ENCODE data around the gene PCSK7. TPM values are rescaled to one million over a fixed set of nuclear protein-coding genes. Genes with fewer than 3 reads are reported as not detected.

The PCSK7 gene
- total RNA-seq, 1 experiment from 2014 or later = 30.0 TPM

DNA sequence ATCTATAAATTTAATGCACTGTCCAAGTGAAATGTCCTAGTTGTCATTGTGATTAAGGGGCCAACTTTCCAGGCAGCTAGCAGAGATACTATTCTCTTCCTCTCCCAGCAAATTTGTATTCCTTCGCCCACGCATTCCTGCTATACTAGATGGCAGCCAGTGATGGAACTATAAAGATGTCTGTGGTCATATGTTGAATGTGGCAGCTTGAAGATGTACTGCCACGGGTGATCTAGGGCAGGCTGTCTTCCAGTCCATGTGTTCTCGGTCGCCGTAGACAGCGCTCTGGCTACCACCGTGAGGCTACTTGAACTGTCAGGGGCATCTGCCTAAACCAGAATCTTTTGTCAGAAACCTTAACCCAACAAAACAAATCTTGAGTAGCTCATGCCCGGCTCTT, 61.7 kb downstream of the PCSK7 start:
- Histone ChIP-seq H3K9me2 (ENCODE audit: insufficient read depth) (no peaks in the 10 kb centered on the region), H3K79me2 (ENCODE audit: insufficient read depth, low read length) (peaks cover 14% of the 10 kb centered on the region)

DNA sequence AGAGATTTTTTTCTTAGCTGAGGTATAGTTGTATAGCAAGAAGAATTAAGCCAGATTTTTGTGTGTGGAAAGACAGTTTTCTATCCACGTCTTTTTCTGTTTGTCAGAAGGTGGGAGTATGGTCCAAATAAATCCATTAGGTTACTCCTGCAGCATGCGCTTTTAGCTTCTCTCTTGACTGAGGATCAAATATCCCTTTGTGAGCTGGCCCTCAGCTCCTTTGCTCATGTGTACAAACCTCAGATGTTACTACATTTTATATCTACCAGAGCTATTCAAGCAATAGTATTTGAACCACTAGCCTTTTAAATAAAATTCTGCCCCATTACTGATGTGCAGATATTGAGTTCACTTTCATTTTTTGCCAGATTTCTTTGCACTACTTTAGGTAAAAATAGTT, 62.1 kb downstream of the PCSK7 start:
- ChIA-PET POLR2A (no interaction called here), RAD21 (ENCODE audit: low non-redundant PET in 1 of 2, low total read pairs in 2 of 2, uncharacterized antibody in 2 of 2, unreplicated experiment in 2 of 2) (no interaction called here), CTCF (no interaction called here)
- Histone ChIP-seq H3K9me2 (ENCODE audit: insufficient read depth) (no peaks in the 10 kb centered on the region), H2AFZ (ENCODE audit: low read depth, low read length, poor library complexity, severe bottlenecking) (no peak overlapping the region), H3K9me3 (ENCODE audit: control insufficient read depth in 1 of 2, insufficient read depth in 1 of 2, low read depth in 1 of 2, low read length in 2 of 2) (no peaks in the 10 kb centered on the region), H3K79me2 (ENCODE audit: insufficient read depth, low read length) (peaks cover 15% of the 10 kb centered on the region), H3K4me2 (ENCODE audit: low read length) (no peak overlapping the region), H4K20me1 (ENCODE audit: insufficient read depth) (0 out of 2 replicates have a peak, but pooled peaks cover 6% of the 10 kb centered on the region), H3K36me3 (ENCODE audit: control insufficient read depth in 1 of 2, insufficient read depth in 2 of 2, low read length in 2 of 2) (peaks cover 20 to 37% of the 10 kb centered on the region in 2 experiments; a peak in 3 of 4 replicates), H3K4me3 (replicated peaks in 1 of 2; ENCODE audit: low read depth in 1 of 2, low read length in 2 of 2) (no peak overlapping the region), H3K27ac (ENCODE audit: low read depth, low read length) (no peak overlapping the region), H3K4me1 (ENCODE audit: control insufficient read depth in 1 of 2, insufficient read depth in 2 of 2, low read length in 2 of 2) (peaks cover 13 to 36% of the 10 kb centered on the region in 2 experiments), H3K27me3 (ENCODE audit: insufficient read depth, low read length) (no peaks in the 10 kb centered on the region), H3K9ac (ENCODE audit: low read length) (no peak overlapping the region)
- BruUV-seq (replicated peaks) = no TSS peak
- TF ChIP-seq, protein P1, sequence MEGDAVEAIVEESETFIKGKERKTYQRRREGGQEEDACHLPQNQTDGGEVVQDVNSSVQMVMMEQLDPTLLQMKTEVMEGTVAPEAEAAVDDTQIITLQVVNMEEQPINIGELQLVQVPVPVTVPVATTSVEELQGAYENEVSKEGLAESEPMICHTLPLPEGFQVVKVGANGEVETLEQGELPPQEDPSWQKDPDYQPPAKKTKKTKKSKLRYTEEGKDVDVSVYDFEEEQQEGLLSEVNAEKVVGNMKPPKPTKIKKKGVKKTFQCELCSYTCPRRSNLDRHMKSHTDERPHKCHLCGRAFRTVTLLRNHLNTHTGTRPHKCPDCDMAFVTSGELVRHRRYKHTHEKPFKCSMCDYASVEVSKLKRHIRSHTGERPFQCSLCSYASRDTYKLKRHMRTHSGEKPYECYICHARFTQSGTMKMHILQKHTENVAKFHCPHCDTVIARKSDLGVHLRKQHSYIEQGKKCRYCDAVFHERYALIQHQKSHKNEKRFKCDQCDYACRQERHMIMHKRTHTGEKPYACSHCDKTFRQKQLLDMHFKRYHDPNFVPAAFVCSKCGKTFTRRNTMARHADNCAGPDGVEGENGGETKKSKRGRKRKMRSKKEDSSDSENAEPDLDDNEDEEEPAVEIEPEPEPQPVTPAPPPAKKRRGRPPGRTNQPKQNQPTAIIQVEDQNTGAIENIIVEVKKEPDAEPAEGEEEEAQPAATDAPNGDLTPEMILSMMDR (IDR thresholded peaks at IDR 0.05 in 2 of 3, conservative IDR thresholded peaks at IDR 0.05 in 1 of 3; ENCODE audit: borderline replicate concordance in 1 of 3, insufficient read depth in 1 of 3, low read depth in 2 of 3, low read length in 2 of 3) = no peak
- TF ChIP-seq POLR2AphosphoS5 (IDR thresholded peaks at IDR 0.05; ENCODE audit: low read depth, low read length) (no peak), EZH2 (IDR thresholded peaks at IDR 0.05) (no peak), SRF (IDR thresholded peaks at IDR 0.05; ENCODE audit: low read depth) (no peak), MAX (IDR thresholded peaks at IDR 0.05) (no peak), REST (IDR thresholded peaks at IDR 0.05; ENCODE audit: low read depth) (no peak), EGR1 (IDR thresholded peaks at IDR 0.05; ENCODE audit: low read depth) (no peak), TCF7L2 (IDR thresholded peaks at IDR 0.05; ENCODE audit: borderline replicate concordance, extremely low read depth, insufficient read depth, insufficient read length) (no peak), SIN3A (IDR thresholded peaks at IDR 0.05; ENCODE audit: low read depth) (no peak), ELF1 (IDR thresholded peaks at IDR 0.05; ENCODE audit: borderline replicate concordance, low read depth) (no peak)
- TF ChIP-seq, protein P2, sequence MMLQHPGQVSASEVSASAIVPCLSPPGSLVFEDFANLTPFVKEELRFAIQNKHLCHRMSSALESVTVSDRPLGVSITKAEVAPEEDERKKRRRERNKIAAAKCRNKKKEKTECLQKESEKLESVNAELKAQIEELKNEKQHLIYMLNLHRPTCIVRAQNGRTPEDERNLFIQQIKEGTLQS (IDR thresholded peaks at IDR 0.05) = no peak
- intact Hi-C loops (cut with micrococcal nuclease) = no loop called here
- ATAC-seq (no peak), DNase-seq (ENCODE audit: low read depth, low spot score) (no peak)

More for the DNA sequence above, 61.7 kb downstream of the PCSK7 start:
- Histone ChIP-seq H3K9ac (ENCODE audit: low read length) (no peak overlapping the region), H2AFZ (ENCODE audit: low read depth, low read length, poor library complexity, severe bottlenecking) (no peak overlapping the region), H3K4me1 (ENCODE audit: control insufficient read depth in 1 of 2, insufficient read depth in 2 of 2, low read length in 2 of 2) (peaks cover 18 to 40% of the 10 kb centered on the region in 2 experiments), H3K27ac (ENCODE audit: low read depth, low read length) (no peak overlapping the region), H3K4me2 (ENCODE audit: low read length) (no peak overlapping the region), H4K20me1 (ENCODE audit: insufficient read depth) (0 out of 2 replicates have a peak, but pooled peaks cover 6% of the 10 kb centered on the region), H3K36me3 (ENCODE audit: control insufficient read depth in 1 of 2, insufficient read depth in 2 of 2, low read length in 2 of 2) (peaks cover 19 to 35% of the 10 kb centered on the region in 2 experiments; a peak in 3 of 4 replicates), H3K27me3 (ENCODE audit: insufficient read depth, low read length) (no peaks in the 10 kb centered on the region), H3K9me3 (ENCODE audit: control insufficient read depth in 1 of 2, insufficient read depth in 1 of 2, low read depth in 1 of 2, low read length in 2 of 2) (no peaks in the 10 kb centered on the region), H3K4me3 (replicated peaks in 1 of 2; ENCODE audit: low read depth in 1 of 2, low read length in 2 of 2) (no peak overlapping the region)
- no TSS peak for BruUV-seq (replicated peaks)
- ATAC-seq (no peak), DNase-seq (ENCODE audit: low read depth, low spot score) (no peak)
- intact Hi-C loops (cut with micrococcal nuclease) = no loop called here
- no peak for TF ChIP-seq EGR1 (IDR thresholded peaks at IDR 0.05; ENCODE audit: low read depth)
- no peak for TF ChIP-seq EZH2 (IDR thresholded peaks at IDR 0.05)
- TF ChIP-seq TCF7L2 (IDR thresholded peaks at IDR 0.05; ENCODE audit: borderline replicate concordance, extremely low read depth, insufficient read depth, insufficient read length) = no peak
- TF ChIP-seq SRF (IDR thresholded peaks at IDR 0.05; ENCODE audit: low read depth) = no peak
- no peak for TF ChIP-seq JUND (IDR thresholded peaks at IDR 0.05)
- no peak for TF ChIP-seq SIN3A (IDR thresholded peaks at IDR 0.05; ENCODE audit: low read depth)
- ChIA-PET POLR2A (no interaction called here), CTCF (no interaction called here), RAD21 (ENCODE audit: low non-redundant PET in 1 of 2, low total read pairs in 2 of 2, uncharacterized antibody in 2 of 2, unreplicated experiment in 2 of 2) (no interaction called here)
